Smooth muscle cell (in vitro differentiated cells): ENCODE results near the gene TNKS1BP1. TPM values are rescaled to one million over a fixed set of nuclear protein-coding genes. Genes with fewer than 3 reads are reported as not detected.
"Not testable (repeated sequence)": the region's sequence is repeated elsewhere in the genome, so short reads cannot be mapped to it uniquely, and the experiment has no call there.

Source experiments
- DNase-seq: peaks from one replicate; lab custom pipeline; 2025; ENCODE audit not compliant: unreplicated experiment; lab: John Stamatoyannopoulos, UW
- H2AFZ ChIP-seq: fragments of 200-600 bp; sonication (generic); 2 replicates; pipeline ENCODE4 v1.6.0; 2016; ENCODE audit warnings: antibody characterized with exemption, low read depth, mild to moderate bottlenecking
- H3F3A ChIP-seq: fragments of 200-600 bp; sonication (generic); 2 replicates; pipeline ENCODE4 v1.6.0; 2017; ENCODE audit warnings: antibody characterized with exemption, low read depth
- H3K27ac ChIP-seq: fragments of 200-600 bp; sonication (generic); 2 replicates; pipeline ENCODE4 v1.5.1; 2016; ENCODE audit warnings: low read depth, mild to moderate bottlenecking
- H3K27me3 ChIP-seq: fragments of 200-600 bp; sonication (generic); 2 replicates; pipeline ENCODE4 v1.6.1; 2016; ENCODE audit warnings: low read depth, mild to moderate bottlenecking
- H3K36me3 ChIP-seq: fragments of 200-600 bp; sonication (generic); 2 replicates; pipeline ENCODE4 v1.5.1; 2016; ENCODE audit warnings: low read depth
- H3K4me1 ChIP-seq: fragments of 200-600 bp; sonication (generic); 2 replicates; pipeline ENCODE4 v1.5.1; 2016; ENCODE audit warnings: low read depth
- H3K4me2 ChIP-seq: fragments of 200-600 bp; sonication (generic); 2 replicates; pipeline ENCODE4 v1.6.0; 2016; ENCODE audit warnings: mild to moderate bottlenecking
- H3K4me3 ChIP-seq: fragments of 200-600 bp; sonication (generic); 2 replicates; pipeline ENCODE4 v1.5.1; 2016; ENCODE audit warnings: mild to moderate bottlenecking
- H3K79me2 ChIP-seq: fragments of 200-600 bp; sonication (generic); 2 replicates; pipeline ENCODE4 v1.6.0; 2016; ENCODE audit warnings: low read depth, mild to moderate bottlenecking
- H3K9ac ChIP-seq: fragments of 200-600 bp; sonication (generic); 2 replicates; pipeline ENCODE4 v1.6.0; 2016; ENCODE audit warnings: low read depth
- H3K9me3 ChIP-seq: fragments of 200-600 bp; sonication (generic); replicated peaks from 2 replicates; pipeline ENCODE4 v1.5.1; 2016; ENCODE audit warnings: low read depth
- H4K20me1 ChIP-seq: fragments of 200-600 bp; sonication (generic); 2 replicates; pipeline ENCODE4 v1.6.0; 2016; ENCODE audit warnings: low read depth
- CTCF ChIP-seq: fragments of 200-600 bp; sonication (generic); IDR thresholded peaks from 2 replicates; pipeline ENCODE4 v1.5.1; 2017; ENCODE audit warnings: borderline replicate concordance, mild to moderate bottlenecking, antibody characterized with exemption; ENCODE audit not compliant: insufficient read depth, poor library complexity, severe bottlenecking
- WGBS: methylation state at CpG from one replicate; pipeline ENCODE4 v1.1.7; 2016; ENCODE audit warnings: low lambda C conversion rate; 5-methylcytosine and 5-hydroxymethylcytosine counted together
- polyA plus RNA-seq: library from polyadenylated mRNA; unstranded; fragments of >200 nt; fragmentation: Nextera tagmentation; extraction: Ambion mirVana; gene quantifications from 2 replicates; pipeline ENCODE4 v1.2.1, GENCODE V29; 2016
- total RNA-seq: library from RNA; depleted of rRNA; stranded (reverse); fragments of >200 nt; gene quantifications from 2 replicates; pipeline ENCODE4 v1.2.3, GENCODE V29; 2014

TNKS1BP1 gene
- total and polyA plus RNA-seq, 2 experiments from 2014 or later: 46.3 to 86.3 TPM

GRCh38 chr11:57364851-57365660 is 40.3 kb upstream of the TNKS1BP1 start:
- no peak for TF ChIP-seq CTCF
- no peak overlapping the region for H3K4me2 ChIP-seq
- no peaks in the 10 kb centered on the region for H4K20me1 ChIP-seq
- DNase-seq: no peak
- peaks cover 15% of the 10 kb centered on the region for H3K4me1 ChIP-seq
- H3K9me3 ChIP-seq: no peaks in the 10 kb centered on the region
- H3K27ac ChIP-seq: no peak overlapping the region
- H3K9ac ChIP-seq: no peak overlapping the region
- H3K27me3 ChIP-seq: peaks cover 4% of the 10 kb centered on the region
- H3F3A ChIP-seq: no peaks in the 10 kb centered on the region
- no peak overlapping the region for H3K4me3 ChIP-seq
- no peak overlapping the region for H2AFZ ChIP-seq
- no peaks in the 10 kb centered on the region for H3K36me3 ChIP-seq
- WGBS: 63% methylated on average over 9 of the region's 9 CpGs
- H3K79me2 ChIP-seq: no peaks in the 10 kb centered on the region

GRCh38 chr11:57363131-57364080 is 38.7 kb upstream of the TNKS1BP1 start:
- H4K20me1 ChIP-seq: no peaks in the 10 kb centered on the region
- 87% methylated on average over 7 of the region's 7 CpGs for WGBS
- no peaks in the 10 kb centered on the region for H3K36me3 ChIP-seq
- no peak for TF ChIP-seq CTCF
- H3K4me1 ChIP-seq: peaks cover 23% of the 10 kb centered on the region
- H3K9me3 ChIP-seq: no peaks in the 10 kb centered on the region
- no peak overlapping the region for H3K4me3 ChIP-seq
- H2AFZ ChIP-seq: no peak overlapping the region
- H3K9ac ChIP-seq: no peak overlapping the region
- DNase-seq: no peak
- H3K27me3 ChIP-seq: peaks cover 4% of the 10 kb centered on the region
- H3K79me2 ChIP-seq: no peaks in the 10 kb centered on the region
- H3F3A ChIP-seq: peaks cover 4% of the 10 kb centered on the region
- H3K27ac ChIP-seq: no peak overlapping the region
- H3K4me2 ChIP-seq: no peak overlapping the region

GRCh38 chr11:57361926-57362325 is 37.2 kb upstream of the TNKS1BP1 start:
- Histone ChIP-seq H3K27ac (no peak overlapping the region), H3F3A (peaks cover 17% of the 10 kb centered on the region), H4K20me1 (no peaks in the 10 kb centered on the region), H3K4me3 (no peak overlapping the region), H3K9me3 (no peaks in the 10 kb centered on the region), H3K9ac (no peak overlapping the region), H3K36me3 (no peaks in the 10 kb centered on the region), H3K79me2 (no peaks in the 10 kb centered on the region), H3K27me3 (peaks cover 4% of the 10 kb centered on the region), H2AFZ (no peak overlapping the region), H3K4me2 (no peak overlapping the region), H3K4me1 (peaks cover 31% of the 10 kb centered on the region)
- TF ChIP-seq CTCF: no peak
- no peak for DNase-seq
- WGBS: 93% methylated on average over 3 of the region's 3 CpGs

- not testable (repeated sequence) for H3K4me3 ChIP-seq, DNase-seq, H3K4me2 ChIP-seq, H3K9me3 ChIP-seq, H3K36me3 ChIP-seq, H3K79me2 ChIP-seq, H3K27ac ChIP-seq, H3K27me3 ChIP-seq, H2AFZ ChIP-seq, H3K9ac ChIP-seq, H4K20me1 ChIP-seq
- Histone ChIP-seq H3K4me1 (peaks cover 31% of the 10 kb centered on the region), H3F3A (peaks cover 17% of the 10 kb centered on the region)
Measured at GRCh38 chr11:57361420-57361819, 36.7 kb upstream of the TNKS1BP1 start.
